ENCODE results near the gene STIP1. TPM values are rescaled to one million over a fixed set of nuclear protein-coding genes. Genes with fewer than 3 reads are reported as not detected.

The STIP1 gene
- total and polyA plus RNA-seq, 2 experiments from 2014 or later = 231 to 240 TPM

DNA sequence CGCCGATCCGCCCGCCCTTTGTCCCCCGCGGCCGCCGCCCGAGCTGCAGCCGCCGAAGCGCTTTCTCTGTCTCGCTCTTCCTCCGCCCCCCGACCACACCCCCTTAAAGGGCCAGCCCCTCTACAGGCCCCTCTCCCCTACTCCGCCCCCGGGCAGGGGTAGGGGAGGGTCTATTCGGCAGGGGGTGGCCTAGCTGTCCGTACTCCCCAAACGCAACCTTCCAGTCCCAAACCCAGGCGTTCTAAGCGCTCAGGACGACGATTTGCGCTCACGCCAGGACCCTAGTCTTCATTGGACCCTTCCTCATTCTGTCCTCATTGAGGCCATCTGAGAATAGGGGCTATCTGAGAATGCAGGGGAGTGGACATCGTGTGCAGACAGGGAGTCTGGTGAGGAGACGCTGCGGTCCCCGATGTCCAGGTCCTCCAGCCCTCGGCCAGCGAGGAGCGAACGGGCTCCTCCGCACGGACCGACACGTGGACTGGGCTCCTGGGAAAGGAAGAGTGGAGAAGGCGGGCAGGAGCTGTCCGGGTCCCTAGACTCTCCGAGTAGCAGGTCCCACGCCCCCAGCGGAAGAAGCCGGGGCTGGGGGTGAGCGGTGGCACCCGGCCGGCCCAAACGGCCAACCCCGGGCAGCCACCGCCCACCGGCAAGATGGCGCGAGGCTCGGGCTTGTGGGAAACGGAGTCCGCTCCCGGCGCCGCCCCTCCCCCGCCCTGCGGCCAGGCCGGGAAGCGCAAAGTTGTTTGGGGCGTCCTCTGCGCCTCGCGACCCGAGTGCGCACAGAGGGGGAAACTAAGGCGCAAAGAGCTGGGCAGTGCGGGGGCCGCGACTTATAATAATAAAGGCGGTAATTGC, 61.1 kb downstream of the STIP1 start, which contains the start of gene PPP1R14B:
Gene PPP1R14B (minus strand): TSS at position 73 of the 858 bp plus-strand sequence. CDS start 270 bp downstream, outside the sequence.
- peak within 1 kb of the TSS; percentile 48 for H3K4me3 ChIP-seq
- H3K9me3 ChIP-seq (ENCODE audit: low read depth) = no peaks in the 10 kb centered on the region
- peak within 1 kb of the TSS; percentile 76 for H3K27ac ChIP-seq
- no peaks in the 10 kb centered on the region for H3K36me3 ChIP-seq
- H3K4me1 ChIP-seq (ENCODE audit: low read depth) = peaks cover 5% of the 10 kb centered on the region
- TF ChIP-seq, protein P1, sequence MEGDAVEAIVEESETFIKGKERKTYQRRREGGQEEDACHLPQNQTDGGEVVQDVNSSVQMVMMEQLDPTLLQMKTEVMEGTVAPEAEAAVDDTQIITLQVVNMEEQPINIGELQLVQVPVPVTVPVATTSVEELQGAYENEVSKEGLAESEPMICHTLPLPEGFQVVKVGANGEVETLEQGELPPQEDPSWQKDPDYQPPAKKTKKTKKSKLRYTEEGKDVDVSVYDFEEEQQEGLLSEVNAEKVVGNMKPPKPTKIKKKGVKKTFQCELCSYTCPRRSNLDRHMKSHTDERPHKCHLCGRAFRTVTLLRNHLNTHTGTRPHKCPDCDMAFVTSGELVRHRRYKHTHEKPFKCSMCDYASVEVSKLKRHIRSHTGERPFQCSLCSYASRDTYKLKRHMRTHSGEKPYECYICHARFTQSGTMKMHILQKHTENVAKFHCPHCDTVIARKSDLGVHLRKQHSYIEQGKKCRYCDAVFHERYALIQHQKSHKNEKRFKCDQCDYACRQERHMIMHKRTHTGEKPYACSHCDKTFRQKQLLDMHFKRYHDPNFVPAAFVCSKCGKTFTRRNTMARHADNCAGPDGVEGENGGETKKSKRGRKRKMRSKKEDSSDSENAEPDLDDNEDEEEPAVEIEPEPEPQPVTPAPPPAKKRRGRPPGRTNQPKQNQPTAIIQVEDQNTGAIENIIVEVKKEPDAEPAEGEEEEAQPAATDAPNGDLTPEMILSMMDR (IDR thresholded peaks at IDR 0.05; ENCODE audit: low read depth, low read length) = no peak
- peak; percentile 91 to 94 for DNase-seq (ENCODE audit: low read depth in 1 of 2, low spot score in 1 of 2)
- H3K27me3 ChIP-seq = no peaks in the 10 kb centered on the region

DNA sequence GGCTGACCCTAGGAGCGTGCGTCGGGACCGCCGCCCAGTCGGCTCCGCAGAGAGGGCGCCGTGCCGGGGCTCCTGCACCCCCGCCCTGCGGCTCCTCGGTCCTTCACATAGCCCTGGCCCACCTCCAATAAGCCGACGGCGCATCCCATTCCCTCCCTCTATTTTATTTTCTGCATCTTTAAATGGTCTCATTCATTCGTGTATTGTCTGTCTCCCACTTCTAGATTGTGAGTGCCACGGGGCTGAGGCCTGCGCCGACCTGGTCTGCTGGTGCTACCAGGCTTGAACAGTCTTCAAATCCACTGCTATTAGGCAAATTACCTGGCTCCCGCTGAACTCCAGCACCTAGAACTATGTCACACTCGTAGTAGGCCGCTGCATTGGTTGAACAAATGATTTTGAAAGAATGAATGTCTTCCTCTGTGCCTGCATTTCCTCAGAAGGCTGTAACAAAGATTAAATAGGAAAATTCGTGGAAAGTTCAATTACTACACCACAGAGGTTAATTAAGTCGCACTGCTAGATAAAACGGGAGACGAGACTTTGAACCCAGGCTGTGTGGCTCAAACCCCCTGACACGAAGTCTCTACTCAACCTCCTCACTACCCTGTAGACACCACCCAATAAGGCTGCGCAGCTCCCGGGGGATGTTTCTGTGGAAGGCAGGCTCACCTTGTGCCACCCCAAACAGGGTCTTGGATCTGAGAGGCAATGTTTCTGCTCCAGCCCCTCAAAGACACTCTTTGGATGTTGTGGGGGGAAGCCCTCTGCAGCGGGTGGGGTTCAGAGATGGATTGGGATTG, 62.0 kb downstream of the STIP1 start:
- TF ChIP-seq, protein P1 (IDR thresholded peaks at IDR 0.05; ENCODE audit: low read depth, low read length) = no peak
- Histone ChIP-seq H3K4me3 (peak overlapping the region; percentile 48), H3K9me3 (ENCODE audit: low read depth) (no peaks in the 10 kb centered on the region), H3K4me1 (ENCODE audit: low read depth) (peaks cover 5% of the 10 kb centered on the region), H3K27me3 (no peaks in the 10 kb centered on the region), H3K36me3 (no peaks in the 10 kb centered on the region), H3K27ac (no peak overlapping the region)
- no peak for DNase-seq (ENCODE audit: low read depth in 1 of 2, low spot score in 1 of 2)

DNA sequence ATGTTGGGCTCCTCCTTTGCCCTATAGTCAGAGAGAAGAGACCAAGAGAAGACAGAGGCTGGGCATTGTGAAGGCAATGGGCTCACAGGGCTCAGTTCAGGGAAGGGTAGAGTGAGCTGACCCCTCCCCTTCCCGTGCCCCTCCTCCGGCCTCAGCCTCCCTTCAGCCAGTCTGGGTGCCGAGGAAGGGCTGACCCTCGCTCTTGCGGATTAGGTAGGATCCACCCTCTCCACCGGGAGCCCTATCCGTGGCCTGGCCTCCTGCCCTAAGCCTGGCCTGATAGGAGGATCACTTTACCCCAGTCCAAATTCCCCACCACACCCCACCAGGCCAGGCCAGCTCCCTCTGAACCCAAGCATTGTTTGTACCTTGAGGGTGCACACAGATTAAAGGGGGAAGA, 62.6 kb downstream of the STIP1 start:
- peaks cover 5% of the 10 kb centered on the region for H3K4me1 ChIP-seq (ENCODE audit: low read depth)
- H3K27ac ChIP-seq = no peak overlapping the region

DNA sequence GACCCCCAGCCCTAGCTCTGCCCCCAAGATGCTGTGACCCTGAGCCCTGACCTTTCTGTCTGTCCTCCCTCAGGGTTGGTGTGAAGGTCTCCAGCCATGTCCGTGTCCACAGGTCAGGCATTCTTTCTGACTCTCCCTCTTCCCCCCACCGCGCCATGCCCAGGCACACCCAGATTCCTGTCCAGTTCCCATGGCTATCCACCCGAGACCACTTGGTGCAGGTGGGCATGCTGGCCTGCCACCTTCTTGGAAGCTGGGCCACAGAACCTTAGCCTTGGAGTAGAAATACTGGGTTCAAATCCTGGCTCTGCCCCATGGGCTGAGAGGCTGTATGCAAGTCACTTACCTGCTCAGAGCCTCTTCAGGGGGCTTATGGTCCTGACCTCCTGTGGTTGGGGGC, 63.1 kb downstream of the STIP1 start:
- H3K4me3 ChIP-seq = no peak overlapping the region
- DNase-seq (ENCODE audit: low read depth in 1 of 2, low spot score in 1 of 2) = no peak
- TF ChIP-seq, protein P1 (IDR thresholded peaks at IDR 0.05; ENCODE audit: low read depth, low read length) = no peak

More for the DNA sequence above, 62.6 kb downstream of the STIP1 start:
- TF ChIP-seq, protein P1 (IDR thresholded peaks at IDR 0.05; ENCODE audit: low read depth, low read length) = no peak
- Histone ChIP-seq H3K4me3 (no peak overlapping the region), H3K36me3 (no peaks in the 10 kb centered on the region), H3K27me3 (no peaks in the 10 kb centered on the region), H3K9me3 (ENCODE audit: low read depth) (no peaks in the 10 kb centered on the region)
- no peak for DNase-seq (ENCODE audit: low read depth in 1 of 2, low spot score in 1 of 2)

DNA sequence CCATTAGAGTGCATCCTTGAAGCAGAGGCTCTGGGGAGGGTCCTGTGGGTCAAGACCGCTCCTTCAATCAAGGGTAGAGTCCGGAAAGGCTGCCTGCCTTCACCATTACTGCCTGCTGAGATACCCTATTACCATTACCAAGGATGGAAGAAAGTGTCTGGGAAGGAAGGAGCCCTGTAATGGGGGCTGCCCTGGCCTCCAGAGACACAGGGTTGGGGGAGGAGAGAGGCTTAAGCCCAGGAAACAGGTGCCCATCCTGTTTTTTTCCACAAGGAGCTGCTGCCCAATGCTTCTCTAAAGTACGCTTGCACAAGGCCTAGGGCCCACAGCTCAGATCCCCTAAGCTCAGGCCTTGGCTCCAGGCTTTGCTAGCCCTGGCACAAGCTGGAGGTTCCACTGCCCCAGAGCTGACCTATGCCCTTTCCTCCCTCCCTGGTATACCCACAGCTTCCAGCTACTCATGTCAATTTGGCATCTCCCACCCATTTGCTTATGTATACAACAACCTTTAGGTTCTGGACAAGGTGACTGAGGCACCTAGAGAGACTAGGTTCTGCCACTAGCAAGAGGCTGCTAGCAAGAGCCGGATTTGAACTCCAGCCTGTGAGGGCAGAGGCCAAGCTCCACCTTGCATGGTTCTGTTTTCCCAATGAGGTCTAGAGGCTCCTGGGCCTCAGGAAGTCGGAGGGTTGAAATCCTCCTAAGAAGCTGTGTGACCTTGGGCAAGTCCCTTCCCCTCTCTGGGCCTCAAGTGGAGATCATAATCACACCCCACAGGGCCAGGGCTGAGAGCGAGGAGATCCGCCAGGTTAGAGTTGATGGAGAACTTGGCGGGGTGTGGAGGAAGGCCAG, 63.8 kb downstream of the STIP1 start:
- Histone ChIP-seq H3K27ac (no peak overlapping the region), H3K36me3 (no peaks in the 10 kb centered on the region), H3K27me3 (no peaks in the 10 kb centered on the region), H3K4me3 (no peak overlapping the region), H3K4me1 (ENCODE audit: low read depth) (peaks cover 5% of the 10 kb centered on the region), H3K9me3 (ENCODE audit: low read depth) (no peaks in the 10 kb centered on the region)
- DNase-seq (ENCODE audit: low read depth in 1 of 2, low spot score in 1 of 2) = no peak
- TF ChIP-seq, protein P1 (IDR thresholded peaks at IDR 0.05; ENCODE audit: low read depth, low read length) = no peak

More for the DNA sequence above, 63.1 kb downstream of the STIP1 start:
- no peaks in the 10 kb centered on the region for H3K9me3 ChIP-seq (ENCODE audit: low read depth)
- H3K4me1 ChIP-seq (ENCODE audit: low read depth) = peaks cover 5% of the 10 kb centered on the region
- H3K27me3 ChIP-seq = no peaks in the 10 kb centered on the region
- no peaks in the 10 kb centered on the region for H3K36me3 ChIP-seq
- H3K27ac ChIP-seq = no peak overlapping the region
